Bronchial smooth muscle cell (primary cell): Measurements from ENCODE around the gene PSAP. TPM values are rescaled to one million over a fixed set of nuclear protein-coding genes. Genes with fewer than 3 reads are reported as not detected.

Source experiments
- total RNA-seq: library from RNA; depleted of rRNA; stranded (reverse); fragments of >200 nt; gene quantifications from 2 replicates; pipeline ENCODE4 v1.2.1, GENCODE V29; 2014

Gene PSAP
- total RNA-seq: 1,004 and 1,786 TPM in 2 replicates

DNA sequence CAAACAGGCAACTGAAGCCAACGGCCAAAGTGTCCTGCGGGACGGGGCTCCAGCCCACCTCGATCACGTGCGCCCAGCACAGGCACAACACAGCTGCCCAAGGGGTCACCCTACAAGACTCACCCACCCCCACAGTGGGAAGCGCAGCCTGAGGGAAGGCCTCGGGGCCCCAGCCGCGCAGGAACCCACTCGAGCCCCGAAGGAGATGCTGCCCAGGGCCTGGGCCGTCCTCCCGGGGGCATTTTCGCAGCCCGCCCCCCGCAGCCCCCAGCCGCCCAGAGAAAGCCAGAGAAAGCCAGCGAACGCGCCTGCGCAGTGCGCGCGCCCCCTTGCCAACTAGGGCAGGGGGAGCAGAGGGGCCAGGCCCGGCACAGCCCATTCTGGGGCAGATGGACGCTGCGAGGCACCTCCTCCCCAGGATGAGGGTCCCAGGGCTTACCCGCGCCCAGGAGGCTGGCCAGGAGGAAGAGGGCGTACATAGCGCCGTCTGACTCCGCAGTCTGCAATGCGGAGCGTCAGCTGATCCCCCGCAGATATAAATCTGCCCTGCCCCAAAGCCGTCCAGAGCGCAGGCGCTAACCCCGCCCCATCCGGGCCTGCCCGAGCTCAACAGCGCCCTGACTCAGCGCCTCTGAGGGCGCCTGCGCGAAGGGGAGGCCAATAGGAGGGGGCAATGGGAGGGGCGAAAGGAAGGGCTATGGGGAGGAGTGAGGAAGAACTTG is at the start of gene PSAP:
PSAP (minus strand) TSS at position 509 of the 722 bp plus-strand sequence; CDS start at position 479, 30 bp downstream.

DNA sequence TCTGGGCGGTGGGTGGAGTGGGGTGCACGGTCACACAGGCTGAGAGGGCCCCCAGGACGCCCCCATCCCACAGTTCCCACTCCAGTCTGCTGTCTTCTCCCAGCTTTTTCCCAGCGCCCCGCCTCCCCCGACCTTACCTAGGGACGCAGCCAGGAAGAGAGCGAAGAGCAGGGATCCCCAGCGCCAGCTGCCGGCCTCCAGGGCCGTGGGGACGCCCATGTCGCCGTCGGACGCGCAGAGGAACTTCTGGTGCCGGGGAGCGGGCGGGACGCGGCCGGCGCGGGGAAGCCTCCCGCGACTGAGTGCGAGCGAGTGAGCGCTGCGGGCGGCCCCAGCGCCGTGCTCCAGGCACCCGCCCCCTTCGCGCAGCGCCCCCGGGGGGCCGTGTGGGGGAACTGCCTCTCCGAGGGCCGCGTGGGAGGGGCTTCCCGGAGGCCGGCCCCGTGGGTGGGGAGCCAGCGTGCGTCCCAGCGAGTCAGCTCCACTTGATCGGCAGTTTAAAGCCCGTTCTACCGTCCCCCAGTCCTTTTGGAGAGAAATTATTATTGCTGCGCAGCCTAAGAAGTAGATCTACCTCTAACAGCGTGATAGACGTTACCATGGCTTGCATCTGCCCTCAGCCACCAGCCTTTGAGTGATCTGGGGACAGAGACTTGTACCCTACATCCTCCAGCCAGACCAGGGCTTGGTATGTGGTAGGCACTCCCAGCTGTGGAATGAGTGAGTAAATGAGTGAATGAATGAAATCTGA is 77.7 kb downstream of the PSAP start, which contains the start of gene VSIR:
VSIR (minus strand) TSS at position 300 of the 751 bp plus-strand sequence; CDS start at position 219, 81 bp downstream.

Other genes starting within 250 kb of the PSAP start
- gene C10orf105, start 131.5 kb downstream of the PSAP start, total RNA-seq: under 0.01 and 0.09 TPM in 2 replicates
- gene VSIR, start 77.7 kb downstream of the PSAP start, total RNA-seq: 19.2 and 61.0 TPM in 2 replicates
- 13.4 and 16.9 TPM in 2 replicates for gene CHST3, start 113.1 kb upstream of the PSAP start, total RNA-seq
- 0.95 and 2.0 TPM in 2 replicates for gene SPOCK2, start 237.3 kb upstream of the PSAP start, total RNA-seq